Lower lobe of right lung (tissue), 2 donors: ENCODE data around the gene MAPT. TPM values are rescaled to one million over a fixed set of nuclear protein-coding genes. Genes with fewer than 3 reads are reported as not detected.

Source experiments
- ATAC-seq, 2 donors: fragments of 200-7000 bp; cut with Tn5 transposase; one replicate each; pipeline ENCODE4 v1.9.1; 2020 to 2022; ENCODE audit warnings: mild to moderate bottlenecking in 2 of 2, moderate library complexity in 2 of 2
- DNase-seq: peaks from one replicate; pipeline ENCODE4 v3.0.0-alpha.2; 2020
- H3K27ac ChIP-seq: fragments of 200-600 bp; one replicate; pipeline ENCODE4 v1.8.0; 2022
- H3K27me3 ChIP-seq: fragments of 200-600 bp; one replicate; pipeline ENCODE4 v1.8.0; 2022; ENCODE audit warnings: low read depth
- H3K36me3 ChIP-seq: fragments of 200-600 bp; one replicate; pipeline ENCODE4 v1.8.0; 2022; ENCODE audit warnings: mild to moderate bottlenecking
- H3K4me1 ChIP-seq: fragments of 200-600 bp; one replicate; pipeline ENCODE4 v1.8.0; 2022
- H3K4me3 ChIP-seq: fragments of 200-600 bp; one replicate; pipeline ENCODE4 v1.8.0; 2022; ENCODE audit warnings: mild to moderate bottlenecking
- H3K9me3 ChIP-seq: fragments of 200-600 bp; one replicate; pipeline ENCODE4 v1.8.0; 2022
- intact Hi-C: fragments of 100-400 bp; cut with DNase I; formaldehyde crosslinking; loops from one replicate; pipeline ENCODE4 v1.11.0; 2022
- total RNA-seq: library from RNA; stranded (reverse); fragmentation: NEBNext Ultra II Directional; extraction: Animal tissue kit (Norgen Biotek cat#: 25700); gene quantifications from one replicate; pipeline ENCODE4 v1.2.1, GENCODE V29; 2021
- TF ChIP-seq, protein P1 (sequence below): fragments of 200-600 bp; IDR thresholded peaks from one replicate; pipeline ENCODE4 v1.8.0; 2022; ENCODE audit warnings: antibody characterized with exemption, mild to moderate bottlenecking
- donor health status: DM: no; HTN: yes; CAD: no; lungs with severe emphysema.

MAPT gene
- total RNA-seq, 1 donor from 2014 or later: 5.5 TPM

DNA sequence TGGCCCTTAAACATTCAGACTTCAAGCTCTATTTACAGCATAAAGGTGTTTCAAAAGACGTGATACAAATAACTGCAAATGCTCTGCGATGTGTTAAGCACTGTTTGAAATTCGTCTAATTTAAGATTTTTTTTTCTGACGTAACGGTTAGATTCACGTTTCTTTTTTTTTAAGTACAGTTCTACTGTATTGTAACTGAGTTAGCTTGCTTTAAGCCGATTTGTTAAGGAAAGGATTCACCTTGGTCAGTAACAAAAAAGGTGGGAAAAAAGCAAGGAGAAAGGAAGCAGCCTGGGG lies 681 bp upstream of the MAPT start:
- TF ChIP-seq, protein P1, sequence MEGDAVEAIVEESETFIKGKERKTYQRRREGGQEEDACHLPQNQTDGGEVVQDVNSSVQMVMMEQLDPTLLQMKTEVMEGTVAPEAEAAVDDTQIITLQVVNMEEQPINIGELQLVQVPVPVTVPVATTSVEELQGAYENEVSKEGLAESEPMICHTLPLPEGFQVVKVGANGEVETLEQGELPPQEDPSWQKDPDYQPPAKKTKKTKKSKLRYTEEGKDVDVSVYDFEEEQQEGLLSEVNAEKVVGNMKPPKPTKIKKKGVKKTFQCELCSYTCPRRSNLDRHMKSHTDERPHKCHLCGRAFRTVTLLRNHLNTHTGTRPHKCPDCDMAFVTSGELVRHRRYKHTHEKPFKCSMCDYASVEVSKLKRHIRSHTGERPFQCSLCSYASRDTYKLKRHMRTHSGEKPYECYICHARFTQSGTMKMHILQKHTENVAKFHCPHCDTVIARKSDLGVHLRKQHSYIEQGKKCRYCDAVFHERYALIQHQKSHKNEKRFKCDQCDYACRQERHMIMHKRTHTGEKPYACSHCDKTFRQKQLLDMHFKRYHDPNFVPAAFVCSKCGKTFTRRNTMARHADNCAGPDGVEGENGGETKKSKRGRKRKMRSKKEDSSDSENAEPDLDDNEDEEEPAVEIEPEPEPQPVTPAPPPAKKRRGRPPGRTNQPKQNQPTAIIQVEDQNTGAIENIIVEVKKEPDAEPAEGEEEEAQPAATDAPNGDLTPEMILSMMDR: no peak

DNA sequence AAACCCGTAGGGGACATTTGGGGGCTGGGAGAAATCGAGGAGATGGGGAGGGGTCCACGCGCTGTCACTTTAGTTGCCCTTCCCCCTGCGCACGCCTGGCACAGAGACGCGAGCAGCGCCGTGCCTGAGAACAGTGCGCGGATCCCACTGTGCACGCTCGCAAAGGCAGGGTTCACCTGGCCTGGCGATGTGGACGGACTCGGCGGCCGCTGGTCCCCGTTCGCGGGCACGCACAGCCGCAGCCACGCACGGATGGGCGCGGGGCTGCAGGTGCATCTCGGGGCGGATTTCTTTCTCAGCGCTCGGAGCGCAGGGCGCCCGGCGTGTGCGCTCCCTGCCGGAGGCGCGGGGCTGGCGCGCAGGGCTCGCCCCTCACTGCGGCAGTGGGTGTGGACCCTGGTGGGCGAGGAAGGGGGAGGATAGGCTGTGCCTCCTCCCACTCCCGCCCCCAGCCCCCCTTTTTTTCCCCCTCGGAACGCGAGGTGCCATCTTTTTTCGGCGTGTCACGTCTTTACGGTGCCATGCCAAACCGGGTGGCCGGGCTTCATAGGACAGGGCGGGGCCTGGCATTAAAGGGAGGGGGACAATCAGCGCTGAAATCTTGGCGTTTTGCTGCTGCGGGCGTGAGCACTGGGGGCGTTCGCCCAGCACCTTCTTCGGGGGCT lies 1.1 kb downstream of the MAPT start:
- Histone ChIP-seq H3K27ac (no peak overlapping the region), H3K4me1 (peaks cover 30% of the 10 kb centered on the region), H3K27me3 (peaks cover 49% of the 10 kb centered on the region), H3K36me3 (no peaks in the 10 kb centered on the region), H3K9me3 (no peaks in the 10 kb centered on the region), H3K4me3 (peak overlapping the region; percentile 84)
- intact Hi-C loops: no loop called here
- ATAC-seq (peak in 1 of 2 donors; percentile 26), DNase-seq (no peak)
- TF ChIP-seq, protein P1: no peak

More for the DNA sequence above, 681 bp upstream of the MAPT start:
- Histone ChIP-seq H3K4me3 (peak overlapping the region; percentile 84), H3K4me1 (peaks cover 30% of the 10 kb centered on the region), H3K27me3 (peaks cover 48% of the 10 kb centered on the region), H3K27ac (peak overlapping the region; percentile 50), H3K9me3 (no peaks in the 10 kb centered on the region), H3K36me3 (no peaks in the 10 kb centered on the region)
- intact Hi-C loops: no loop called here
- DNase-seq (no peak), ATAC-seq (no peak)

DNA sequence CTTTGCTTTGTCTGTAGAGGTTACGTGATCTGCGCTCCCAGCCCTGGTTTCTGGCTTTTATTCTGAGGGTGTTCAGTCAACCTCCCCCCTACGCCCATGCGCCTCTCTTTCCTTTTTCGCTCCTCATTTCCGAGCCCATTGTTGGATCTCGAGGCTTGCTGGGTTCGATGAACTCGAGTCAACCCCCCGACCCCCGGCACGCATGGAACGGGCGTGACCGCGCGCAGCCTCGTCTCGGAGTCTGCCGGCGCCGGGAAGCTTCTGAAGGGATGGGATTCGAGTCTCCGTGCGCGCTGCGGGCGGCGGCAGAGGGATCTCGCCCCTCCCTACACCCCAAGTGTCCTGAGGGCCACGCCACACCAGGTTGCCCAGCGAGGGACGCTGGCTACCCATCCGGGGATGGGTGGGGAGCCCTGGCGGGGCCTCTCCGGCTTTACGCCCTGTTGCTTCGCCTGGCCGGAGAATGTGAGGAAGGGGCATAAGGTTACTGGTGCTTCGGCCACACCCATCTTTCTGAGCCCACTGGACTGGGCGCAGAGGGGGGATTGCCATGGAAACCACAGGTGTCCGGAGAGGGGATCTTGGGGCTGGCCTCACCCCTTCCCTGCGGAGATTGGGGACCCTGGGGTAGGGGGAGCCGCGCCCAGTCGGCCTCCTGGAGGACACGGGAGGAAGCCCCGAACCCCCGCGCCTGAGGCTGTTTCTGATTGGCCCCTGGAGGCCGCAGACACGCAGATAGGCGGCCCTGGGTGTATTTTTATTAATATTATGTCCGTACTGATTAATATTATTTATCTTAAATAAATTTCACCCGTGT lies 1.8 kb downstream of the MAPT start:
- intact Hi-C loops: no loop called here
- H3K27ac ChIP-seq: no peak overlapping the region
- DNase-seq: no peak
- peak overlapping the region; percentile 84 for H3K4me3 ChIP-seq
- TF ChIP-seq, protein P1: no peak
- peaks cover 30% of the 10 kb centered on the region for H3K4me1 ChIP-seq
- peaks cover 49% of the 10 kb centered on the region for H3K27me3 ChIP-seq
- no peaks in the 10 kb centered on the region for H3K36me3 ChIP-seq
- H3K9me3 ChIP-seq: no peaks in the 10 kb centered on the region
- no peak for ATAC-seq

DNA sequence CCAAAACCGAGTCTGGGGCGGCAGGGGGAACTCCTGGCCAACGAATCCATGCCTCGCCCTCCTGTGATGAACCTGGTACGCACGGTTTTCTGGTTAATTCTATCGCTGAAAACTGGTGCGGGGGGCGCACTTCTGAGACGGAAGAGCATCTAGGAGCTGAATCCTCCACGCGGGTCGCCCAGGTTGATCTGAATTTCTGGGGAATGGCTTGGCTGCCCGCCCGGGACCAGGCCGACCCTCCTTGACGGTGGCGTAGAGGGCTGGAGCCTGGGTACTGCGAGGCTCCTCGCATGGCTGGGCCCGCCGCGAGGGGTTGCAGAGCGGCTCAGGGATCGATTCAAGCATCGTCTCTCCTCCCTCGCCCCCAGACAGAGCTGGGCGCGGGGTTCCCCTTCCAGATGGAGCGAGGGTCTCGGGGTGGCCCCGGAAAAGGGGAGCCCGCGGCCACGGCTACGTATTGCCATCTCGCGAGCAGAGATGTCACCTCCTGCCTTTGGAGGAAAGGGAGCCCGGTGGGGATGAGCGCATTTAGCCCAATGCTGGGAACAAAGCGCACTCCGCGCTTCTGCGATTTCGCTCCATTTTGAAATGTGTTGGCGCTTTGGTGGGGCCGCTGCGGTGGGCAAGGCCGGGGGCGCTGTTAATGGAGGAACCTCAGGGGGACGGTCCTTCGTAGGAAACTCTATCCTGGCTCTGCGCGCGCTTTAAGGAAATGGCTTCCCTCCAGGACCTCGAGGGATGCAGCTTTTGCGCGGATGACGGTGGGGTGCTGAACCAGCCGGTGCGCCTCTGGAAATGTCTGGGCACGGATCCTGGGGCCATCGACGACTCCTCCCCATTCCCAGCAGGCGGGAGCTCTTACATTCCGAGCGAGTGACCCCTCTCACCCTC lies 2.7 kb downstream of the MAPT start:
- TF ChIP-seq, protein P1: no peak
- no peak overlapping the region for H3K4me3 ChIP-seq
- H3K9me3 ChIP-seq: no peaks in the 10 kb centered on the region
- H3K27ac ChIP-seq: no peak overlapping the region
- intact Hi-C loops: no loop called here
- ATAC-seq: no peak
- H3K27me3 ChIP-seq: peaks cover 45% of the 10 kb centered on the region
- no peaks in the 10 kb centered on the region for H3K36me3 ChIP-seq
- peaks cover 30% of the 10 kb centered on the region for H3K4me1 ChIP-seq
- no peak for DNase-seq

DNA sequence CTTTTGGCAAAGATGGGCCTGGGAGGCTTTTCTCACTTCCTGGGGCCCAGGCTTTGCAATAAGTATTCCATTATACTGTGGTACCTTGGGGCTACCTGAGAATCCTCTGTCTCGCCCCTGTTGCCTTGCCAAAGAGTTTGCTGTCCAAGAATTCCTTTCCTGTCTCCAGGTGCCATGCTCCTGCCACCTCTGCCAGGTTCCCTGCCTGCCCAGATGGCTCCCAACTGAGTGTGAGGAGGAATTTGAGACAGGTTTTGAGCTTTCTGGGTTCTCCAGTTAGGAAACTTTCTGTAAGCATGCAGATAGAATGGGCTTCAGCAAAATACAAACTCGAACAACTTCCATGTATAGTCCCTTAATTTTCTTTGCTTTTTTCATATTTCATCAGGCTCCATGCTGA lies 5.8 kb downstream of the MAPT start:
- Histone ChIP-seq H3K9me3 (no peaks in the 10 kb centered on the region), H3K4me1 (peaks cover 22% of the 10 kb centered on the region), H3K4me3 (no peak overlapping the region), H3K36me3 (no peaks in the 10 kb centered on the region), H3K27ac (no peak overlapping the region), H3K27me3 (peaks cover 45% of the 10 kb centered on the region)
- DNase-seq (no peak), ATAC-seq (no peak)
- TF ChIP-seq, protein P1: no peak
- intact Hi-C loops: no loop called here
